HG02981 (cell line): ENCODE measurements around the gene FCN3.
A peak's percentile ranks its signal among the peaks of the same experiment; 100 is the strongest.

Experiments used
- ATAC-seq: cut with Tn5 transposase; IDR thresholded peaks from one replicate; pipeline ENCODE4 v1.9.1; 2021; ENCODE audit warnings: mild to moderate bottlenecking, moderate library complexity; ENCODE audit not compliant: unreplicated experiment

The FCN3 gene

GRCh38 chr1:27361044-27361402, 13.6 kb downstream of the FCN3 start:
- no peak for ATAC-seq

GRCh38 chr1:27360159-27361043, 14.2 kb downstream of the FCN3 start:
- ATAC-seq, result no peak

- no peak for ATAC-seq
Measured at GRCh38 chr1:27359822-27360158, 14.8 kb downstream of the FCN3 start.

- ATAC-seq, result no peak
Measured at GRCh38 chr1:27358928-27359313, 15.7 kb downstream of the FCN3 start.

GRCh38 chr1:27358038-27358927, 16.3 kb downstream of the FCN3 start:
- no peak for ATAC-seq

GRCh38 chr1:27357281-27358037, 17.2 kb downstream of the FCN3 start:
- peak; percentile 51 for ATAC-seq

GRCh38 chr1:27356619-27357280, 17.9 kb downstream of the FCN3 start:
- ATAC-seq, result no peak

- ATAC-seq, result no peak
Measured at GRCh38 chr1:27356277-27356618, 18.4 kb downstream of the FCN3 start.

GRCh38 chr1:27355683-27356082, 18.9 kb downstream of the FCN3 start:
- ATAC-seq, result no peak

DNA sequence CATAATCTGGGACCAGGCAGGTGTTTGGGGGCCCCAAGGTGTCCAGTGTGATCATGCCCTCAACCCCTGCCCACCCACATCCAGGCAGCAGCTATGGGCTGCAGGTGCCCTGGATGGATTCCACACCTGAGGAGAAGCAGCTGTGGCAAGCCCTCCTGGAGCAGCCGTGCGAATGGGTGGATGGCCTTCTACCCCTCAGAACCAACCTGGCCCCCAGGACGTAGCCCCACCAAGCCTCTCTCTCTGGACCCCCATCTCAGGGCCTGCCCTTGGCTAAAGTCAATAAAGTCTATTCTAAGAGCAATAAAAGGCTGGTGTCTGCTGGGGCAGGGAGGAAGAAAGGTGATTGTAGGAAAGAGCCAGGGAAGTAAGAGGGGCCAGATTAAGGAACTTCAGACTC, 21.0 kb downstream of the FCN3 start:
- no peak for ATAC-seq

DNA sequence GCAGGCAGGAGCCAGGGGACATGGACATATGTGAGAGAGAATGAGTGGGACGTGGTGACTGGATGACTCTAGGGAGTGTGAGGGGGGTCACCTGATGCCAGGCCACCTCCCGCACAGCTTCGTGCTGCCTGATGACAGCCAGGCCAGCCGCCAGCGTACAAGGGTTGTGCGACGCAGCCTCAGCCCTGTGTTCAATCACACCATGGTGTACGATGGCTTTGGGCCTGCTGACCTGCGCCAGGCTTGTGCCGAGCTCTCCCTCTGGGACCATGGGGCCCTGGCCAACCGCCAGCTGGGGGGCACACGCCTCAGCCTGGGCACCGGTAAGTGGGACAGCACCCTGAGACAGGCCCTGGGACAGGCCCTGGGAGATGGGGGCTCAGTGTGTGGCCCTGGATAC, 21.5 kb downstream of the FCN3 start:
- ATAC-seq, result no peak

DNA sequence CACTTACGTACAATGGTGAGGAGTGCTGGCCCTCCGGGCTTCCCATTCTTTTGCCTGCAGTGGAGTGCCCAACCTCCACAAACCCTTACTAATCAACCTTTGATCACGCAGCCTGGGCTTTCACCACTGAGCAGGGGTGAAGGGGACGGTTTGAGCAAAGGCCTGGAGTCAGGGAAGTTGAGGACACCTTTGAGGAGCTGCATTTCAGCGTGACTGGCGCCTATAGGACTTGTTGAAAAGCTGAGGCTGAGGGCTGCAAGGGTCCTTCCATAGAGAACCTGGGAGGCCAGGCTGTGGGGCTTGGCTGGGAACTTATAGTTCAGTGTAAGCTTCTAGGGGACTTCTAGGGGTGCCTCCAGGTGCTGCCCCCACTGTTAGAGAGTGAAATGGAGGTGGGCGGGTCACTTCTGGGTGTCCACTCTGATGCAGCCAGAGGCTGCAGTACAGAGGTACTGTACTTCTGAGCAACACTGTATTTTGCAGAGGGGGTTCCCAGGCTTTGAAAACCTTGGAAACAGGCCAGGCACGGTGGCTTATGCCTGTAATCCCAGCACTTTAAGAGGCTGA, 23.0 kb downstream of the FCN3 start:
- no peak for ATAC-seq

DNA sequence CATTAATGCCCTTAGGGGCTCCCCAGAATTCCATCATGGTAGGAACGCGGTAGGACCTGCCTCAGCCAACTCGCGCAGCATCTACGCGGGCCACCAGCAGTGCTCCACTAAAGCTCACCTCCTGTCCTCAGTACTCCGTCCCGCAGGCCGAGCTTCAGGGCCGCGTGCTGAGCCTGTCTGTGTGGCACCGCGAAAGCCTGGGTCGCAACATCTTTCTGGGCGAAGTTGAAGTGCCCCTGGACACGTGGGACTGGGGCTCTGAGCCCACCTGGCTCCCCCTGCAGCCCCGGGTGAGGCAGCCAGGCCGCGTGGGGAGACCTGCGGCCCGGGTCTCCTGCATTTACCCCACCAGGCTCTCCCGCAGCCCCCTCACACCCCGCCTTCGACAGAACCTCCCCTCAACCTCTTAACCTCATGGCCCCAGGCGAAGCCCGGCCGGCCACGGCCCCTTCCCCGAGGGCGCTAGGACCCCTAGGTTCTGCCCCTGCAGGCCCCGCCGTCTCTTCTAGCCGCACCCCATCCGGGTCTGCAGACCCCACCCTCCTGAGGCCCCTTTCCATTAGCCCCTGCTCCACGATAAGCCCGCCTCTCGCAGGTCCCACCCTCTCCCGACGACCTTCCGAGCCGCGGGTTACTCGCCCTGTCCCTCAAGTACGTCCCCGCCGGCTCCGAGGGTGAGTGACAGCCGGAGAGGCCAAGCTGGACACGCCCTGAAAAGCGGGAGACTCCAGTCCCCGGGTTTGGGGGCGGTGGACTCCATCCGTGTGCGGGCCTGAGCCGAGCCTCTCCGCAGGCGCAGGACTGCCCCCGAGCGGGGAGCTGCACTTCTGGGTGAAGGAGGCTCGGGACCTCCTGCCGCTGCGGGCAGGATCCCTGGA, 23.7 kb downstream of the FCN3 start:
- ATAC-seq, result no peak

GRCh38 chr1:27349784-27350662, 24.6 kb downstream of the FCN3 start:
- no peak for ATAC-seq

DNA sequence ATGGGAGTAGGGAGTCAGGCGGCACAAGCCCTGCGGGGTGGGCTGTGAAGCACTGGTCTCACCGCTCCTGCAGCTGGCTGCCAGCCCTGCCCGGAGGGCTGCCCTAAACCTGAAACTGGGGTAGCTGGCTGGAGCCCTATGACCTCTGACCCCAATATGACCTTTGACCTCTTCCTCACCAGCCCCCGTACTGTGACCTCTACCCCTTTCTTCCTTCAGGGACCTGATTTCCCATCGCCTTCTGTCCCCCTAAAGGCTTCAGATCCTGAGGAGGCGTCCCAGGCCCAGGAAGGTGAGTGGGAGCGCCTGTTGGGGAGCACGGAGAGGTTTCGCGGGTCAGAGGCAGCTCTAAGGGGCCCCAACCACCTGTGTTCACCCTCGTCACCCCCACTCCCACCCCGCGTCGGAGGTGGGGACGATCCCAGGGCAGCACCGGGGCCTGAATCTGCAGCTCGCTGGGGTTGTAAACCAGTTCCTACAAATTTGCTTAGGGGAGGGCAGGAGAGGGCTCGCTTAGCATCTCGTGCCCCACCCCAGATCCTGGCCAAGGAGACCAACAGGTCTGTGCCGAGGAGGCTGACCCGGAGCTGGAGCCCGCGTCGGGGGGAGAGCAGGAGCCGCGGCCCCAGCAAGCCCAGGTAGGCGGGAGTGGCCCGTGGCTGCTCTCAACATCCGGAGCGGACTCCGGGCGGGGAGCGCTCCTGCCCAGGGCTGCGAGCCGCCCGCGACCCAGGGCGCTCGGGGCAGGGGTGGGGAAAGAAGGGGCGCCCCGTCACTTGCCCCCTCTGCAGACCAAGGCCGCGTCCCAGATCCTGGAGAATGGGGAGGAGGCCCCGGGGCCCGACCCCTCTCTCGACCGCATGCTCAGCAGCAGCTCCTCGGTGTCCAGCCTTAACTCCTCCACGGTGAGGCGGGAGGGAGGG, 25.5 kb downstream of the FCN3 start:
- ATAC-seq, result no peak

GRCh38 chr1:27346991-27347624, 27.5 kb downstream of the FCN3 start:
- no peak for ATAC-seq

DNA sequence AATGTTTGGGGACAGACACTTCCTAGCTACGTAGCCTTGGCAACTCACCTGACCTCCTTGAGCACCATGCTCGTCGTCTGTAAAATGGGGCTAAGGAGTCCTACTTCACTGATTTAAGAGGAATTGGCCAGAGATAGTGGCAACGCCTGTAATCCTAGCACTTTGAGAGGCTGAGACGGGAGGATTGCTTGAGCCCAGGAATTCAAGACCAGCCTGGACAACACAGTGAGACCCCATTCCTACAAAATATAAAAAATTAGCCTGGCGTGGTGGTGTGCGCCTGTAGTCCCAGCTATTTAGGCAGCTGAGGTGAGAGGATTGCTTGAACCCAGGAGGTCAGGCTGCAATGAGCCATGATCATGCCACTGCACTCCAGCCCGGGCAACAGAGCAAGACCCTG, 28.3 kb downstream of the FCN3 start:
- ATAC-seq, result no peak
